ENCODE data around the gene ERC2. TPM values are rescaled to one million over a fixed set of nuclear protein-coding genes. Genes with fewer than 3 reads are reported as not detected.

Gene ERC2
- total and polyA plus RNA-seq, 2 of the 8 experiments (the other 6 are each of a cell fraction or from before 2014, with no cell fraction given), result 16.4 to 22.8 TPM

DNA sequence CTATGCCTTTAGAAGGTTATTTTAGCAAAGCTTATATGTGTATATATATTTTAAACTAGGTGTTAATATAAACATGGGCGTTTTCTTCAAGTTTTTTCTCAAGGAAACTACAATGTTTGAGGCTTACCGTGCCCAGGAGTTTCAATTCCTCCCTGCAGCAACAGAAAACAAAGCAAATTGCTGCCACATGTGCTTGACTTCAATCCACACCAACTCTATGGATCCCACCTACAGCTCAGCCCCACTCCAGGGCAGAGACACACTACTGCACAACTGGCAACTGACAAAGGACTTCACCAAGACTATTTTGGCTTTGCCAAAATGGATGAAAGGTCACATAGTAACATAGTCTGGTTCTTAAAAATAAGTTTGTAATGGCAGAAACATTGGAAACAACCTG, 346.6 kb downstream of the ERC2 start (continued):
- TF ChIP-seq PHF8 (conservative IDR thresholded peaks at IDR 0.05; ENCODE audit: low read depth, low read length), result no peak
- no peak for TF ChIP-seq SIX5 (IDR thresholded peaks at IDR 0.05; ENCODE audit: low read depth, low read length)
- no peak for TF ChIP-seq BCL11A (IDR thresholded peaks at IDR 0.05; ENCODE audit: low read depth in 2 of 2, low read length in 2 of 2)
- TF ChIP-seq, protein P1, sequence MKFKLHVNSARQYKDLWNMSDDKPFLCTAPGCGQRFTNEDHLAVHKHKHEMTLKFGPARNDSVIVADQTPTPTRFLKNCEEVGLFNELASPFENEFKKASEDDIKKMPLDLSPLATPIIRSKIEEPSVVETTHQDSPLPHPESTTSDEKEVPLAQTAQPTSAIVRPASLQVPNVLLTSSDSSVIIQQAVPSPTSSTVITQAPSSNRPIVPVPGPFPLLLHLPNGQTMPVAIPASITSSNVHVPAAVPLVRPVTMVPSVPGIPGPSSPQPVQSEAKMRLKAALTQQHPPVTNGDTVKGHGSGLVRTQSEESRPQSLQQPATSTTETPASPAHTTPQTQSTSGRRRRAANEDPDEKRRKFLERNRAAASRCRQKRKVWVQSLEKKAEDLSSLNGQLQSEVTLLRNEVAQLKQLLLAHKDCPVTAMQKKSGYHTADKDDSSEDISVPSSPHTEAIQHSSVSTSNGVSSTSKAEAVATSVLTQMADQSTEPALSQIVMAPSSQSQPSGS (IDR thresholded peaks at IDR 0.05; ENCODE audit: low read length), result no peak
- TF ChIP-seq, protein P2, sequence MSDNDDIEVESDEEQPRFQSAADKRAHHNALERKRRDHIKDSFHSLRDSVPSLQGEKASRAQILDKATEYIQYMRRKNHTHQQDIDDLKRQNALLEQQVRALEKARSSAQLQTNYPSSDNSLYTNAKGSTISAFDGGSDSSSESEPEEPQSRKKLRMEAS (IDR thresholded peaks at IDR 0.05), result no peak
- TF ChIP-seq TAF1 (IDR thresholded peaks at IDR 0.05; ENCODE audit: low read depth, low read length), result no peak

Measured in H1 (cell line).